HG02623 (cell line): ENCODE measurements around the gene LMO2.

Source experiments
- ATAC-seq: cut with Tn5 transposase; IDR thresholded peaks from one replicate; pipeline ENCODE4 v1.9.1; 2021; ENCODE audit warnings: moderate library complexity; ENCODE audit not compliant: unreplicated experiment

Gene LMO2

DNA sequence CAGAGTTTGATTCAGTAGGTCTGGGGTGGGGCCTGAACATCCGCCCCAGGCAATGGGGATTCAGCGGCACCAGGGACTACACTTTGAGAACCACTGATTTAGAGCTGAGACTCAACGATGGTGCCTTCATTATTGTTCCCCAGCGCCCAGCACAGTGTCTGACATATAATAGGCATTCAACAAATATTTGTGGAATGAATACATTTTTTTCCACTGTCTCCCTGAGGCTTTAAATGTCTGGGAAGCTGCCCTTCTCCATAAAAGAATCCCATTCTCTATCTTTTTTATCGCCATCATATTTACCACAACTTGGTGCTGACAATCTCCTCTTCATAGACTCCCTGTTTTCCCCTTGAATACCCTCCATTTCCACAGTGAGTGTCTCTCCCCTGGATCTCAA lies 23.6 kb upstream of the LMO2 start:
- no peak for ATAC-seq

- ATAC-seq: no peak
Measured at GRCh38 chr11:33913991-33914390, 22.1 kb upstream of the LMO2 start.

- ATAC-seq: peak; percentile 68
Measured at GRCh38 chr11:33912405-33913361, 20.8 kb upstream of the LMO2 start.

GRCh38 chr11:33910958-33911339 lies 19.1 kb upstream of the LMO2 start:
- no peak for ATAC-seq

DNA sequence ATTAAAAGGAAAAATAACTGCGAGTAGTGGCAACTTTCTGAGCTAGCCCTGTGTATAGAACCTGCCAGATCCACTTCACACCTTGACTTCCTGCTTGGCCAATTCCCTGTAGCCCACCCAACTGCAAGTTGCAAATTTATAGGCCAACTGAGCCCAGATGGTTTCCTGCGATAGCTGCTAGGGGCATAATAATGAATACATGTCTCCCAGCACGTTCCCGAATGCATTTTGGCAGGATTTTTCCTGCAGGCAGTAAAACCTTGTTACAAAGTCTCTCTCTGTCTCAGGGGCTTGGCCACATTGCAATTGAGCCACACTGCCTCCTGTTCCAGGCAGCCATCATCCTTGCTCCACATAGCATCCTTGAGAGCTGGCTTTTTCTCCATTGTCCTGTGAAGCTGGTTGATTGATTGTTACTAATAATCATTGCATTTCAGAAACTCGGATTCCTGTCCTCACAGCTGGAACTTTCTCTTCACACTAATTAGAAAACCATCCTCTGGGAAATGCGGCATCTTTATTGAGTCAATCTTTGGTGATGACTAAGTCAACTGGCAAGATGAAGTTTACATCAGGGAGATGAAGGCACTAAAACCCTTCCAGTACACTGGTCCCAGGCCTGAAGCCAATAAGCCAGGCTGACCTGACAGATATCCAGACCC lies 18.6 kb upstream of the LMO2 start:
- no peak for ATAC-seq

GRCh38 chr11:33909552-33909951 lies 17.7 kb upstream of the LMO2 start:
- no peak for ATAC-seq

GRCh38 chr11:33909150-33909549 lies 17.3 kb upstream of the LMO2 start:
- no peak for ATAC-seq

DNA sequence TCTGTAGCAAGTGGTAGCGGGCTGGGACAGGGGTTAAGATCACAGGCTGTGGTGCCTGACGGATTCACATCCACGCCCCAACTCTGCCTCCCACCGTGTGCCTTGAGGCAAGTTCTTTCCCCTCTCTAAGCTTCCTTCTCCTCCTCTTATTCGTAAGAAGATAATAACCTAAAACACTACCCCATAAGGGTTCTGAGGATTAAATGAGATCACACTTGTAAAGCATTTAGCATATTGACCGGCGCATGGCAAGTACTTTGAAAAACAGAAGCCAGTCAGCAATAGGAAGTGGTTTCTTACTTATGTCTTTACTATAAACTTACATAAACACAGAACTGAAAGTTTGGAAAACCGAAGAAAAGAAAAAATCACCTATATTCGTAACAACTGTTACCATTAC lies 15.5 kb upstream of the LMO2 start:
- ATAC-seq: no peak

DNA sequence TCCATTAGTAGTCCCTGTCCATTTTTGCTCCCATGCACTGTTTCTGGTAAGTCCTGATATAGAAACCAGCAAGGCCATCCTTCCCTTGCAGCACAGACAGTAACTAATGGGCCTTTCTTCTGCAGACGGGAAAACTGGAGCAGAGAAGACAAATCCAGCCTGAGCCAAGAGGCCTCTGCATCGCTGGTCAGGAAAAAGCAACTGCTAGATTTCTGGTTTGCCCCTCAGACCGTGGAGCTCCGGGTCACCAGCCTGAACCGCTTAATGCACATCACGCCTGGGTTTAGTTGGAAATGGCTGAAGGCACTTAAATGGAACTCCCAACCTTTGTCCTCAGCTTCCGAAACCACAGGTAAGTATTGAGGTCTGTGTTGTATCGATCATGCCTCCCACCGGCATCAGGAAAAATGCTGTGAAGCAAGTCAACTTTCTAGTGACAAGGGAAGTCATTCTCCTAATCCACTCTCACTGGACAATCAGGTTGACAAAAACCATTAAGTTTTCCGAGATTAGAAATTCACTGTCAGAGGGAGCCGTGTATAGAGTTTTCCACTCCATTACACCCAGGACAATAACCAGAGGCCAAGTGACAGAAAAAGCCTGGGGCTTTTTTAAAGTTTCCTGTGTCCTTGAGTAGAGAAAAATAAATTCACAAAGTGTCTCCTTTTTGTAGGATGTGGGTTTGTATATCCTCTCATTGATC lies 14.8 kb upstream of the LMO2 start:
- ATAC-seq: no peak

GRCh38 chr11:33904102-33904501 lies 12.2 kb upstream of the LMO2 start:
- no peak for ATAC-seq

GRCh38 chr11:33900159-33900840 lies 8.4 kb upstream of the LMO2 start:
- ATAC-seq: no peak

DNA sequence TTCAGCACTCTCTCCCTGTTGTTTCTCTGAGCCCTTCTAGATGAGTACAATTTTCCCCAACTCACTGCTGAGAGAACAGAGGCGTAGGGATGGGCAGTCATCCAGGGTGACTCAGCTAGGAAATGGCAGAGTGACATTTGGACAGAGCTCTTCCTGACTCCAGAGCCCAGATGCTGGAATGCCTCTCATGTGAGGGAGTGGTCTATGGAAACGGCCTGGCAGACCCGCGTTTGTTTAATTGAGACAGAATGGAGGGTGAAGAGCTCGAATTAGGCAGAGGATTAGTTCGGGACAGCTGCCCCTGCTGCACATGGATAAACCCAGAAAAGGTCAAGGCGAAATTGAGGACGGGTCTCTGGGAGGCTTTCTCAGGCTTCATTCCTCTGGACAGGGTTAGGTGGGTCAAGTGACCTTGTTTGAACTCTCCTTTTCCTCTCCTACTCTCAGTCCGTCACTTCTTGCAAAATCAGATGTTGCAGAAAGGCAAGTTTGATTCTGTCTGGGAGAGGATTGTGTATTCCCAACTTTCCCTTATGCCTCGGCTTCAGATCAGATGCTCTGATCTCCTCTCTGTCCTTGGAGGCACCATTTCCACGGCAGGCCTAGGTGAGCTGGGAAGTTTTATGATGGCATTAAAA lies 7.6 kb upstream of the LMO2 start:
- ATAC-seq: no peak

DNA sequence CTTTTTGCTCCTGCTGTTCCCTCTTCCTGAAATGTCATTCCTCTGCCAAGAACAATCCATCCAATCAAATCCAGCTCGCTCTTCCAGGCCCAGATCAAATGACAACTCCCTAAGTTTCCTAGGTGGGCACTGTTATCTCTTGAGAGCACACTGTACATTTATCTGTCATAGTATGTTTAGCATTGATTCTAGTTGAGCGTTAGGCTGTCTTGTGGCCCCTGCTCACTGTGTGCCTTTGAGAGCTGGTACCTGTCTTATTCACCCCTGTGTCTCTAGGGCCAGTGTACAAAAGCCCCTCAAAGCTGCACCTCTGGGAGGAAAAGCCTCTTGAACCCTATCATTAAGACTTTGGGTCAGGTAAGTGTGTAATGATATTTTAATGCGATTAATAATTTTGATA lies 7.1 kb upstream of the LMO2 start:
- ATAC-seq: no peak

DNA sequence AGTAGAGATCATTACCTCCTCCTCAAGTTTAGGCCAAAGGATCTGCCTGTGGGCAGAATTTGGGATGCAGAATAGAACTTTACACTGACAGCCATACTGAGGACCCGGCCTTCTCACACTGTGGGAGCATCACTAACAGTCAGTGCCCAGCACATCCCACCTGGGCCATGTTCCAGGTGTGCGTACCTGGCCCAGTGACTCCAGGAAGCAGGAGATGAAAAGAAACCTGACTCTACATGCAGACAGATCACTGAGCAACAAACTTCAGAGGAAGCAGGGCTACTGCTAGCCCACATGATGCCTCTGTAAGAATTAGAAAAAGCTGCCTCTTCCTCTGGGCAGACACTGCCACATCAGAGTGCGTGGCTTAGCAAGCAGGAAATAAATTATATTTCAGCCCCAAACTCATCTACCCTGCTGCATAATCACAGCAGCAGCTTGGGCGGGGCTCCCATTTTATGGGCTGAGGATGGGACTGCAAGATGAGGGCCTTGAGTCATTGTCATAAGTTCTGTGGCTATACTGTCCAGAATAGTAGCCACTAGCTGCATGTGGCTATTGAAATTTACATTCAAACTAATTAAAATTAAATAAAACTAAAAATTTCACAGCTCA lies 6.0 kb upstream of the LMO2 start:
- no peak for ATAC-seq

DNA sequence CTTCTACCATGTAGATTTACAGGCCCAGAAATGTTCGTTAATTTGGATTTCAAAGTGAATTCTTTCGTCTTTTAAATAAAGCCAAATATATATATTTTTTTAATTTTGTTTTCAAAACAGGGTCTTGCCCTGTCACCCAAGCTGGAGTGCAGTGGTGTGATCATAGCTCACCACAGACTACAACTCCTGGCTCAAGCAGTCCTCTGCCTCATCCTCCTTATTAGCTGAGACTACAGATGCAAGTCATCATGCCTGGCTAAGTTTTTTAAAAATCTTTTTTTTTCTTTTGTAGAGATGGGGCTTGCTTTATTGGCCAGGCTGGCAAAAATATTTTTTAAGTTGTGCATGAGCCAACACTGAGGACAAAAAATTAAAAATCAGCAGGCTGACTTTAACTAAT lies 5.0 kb upstream of the LMO2 start:
- no peak for ATAC-seq

DNA sequence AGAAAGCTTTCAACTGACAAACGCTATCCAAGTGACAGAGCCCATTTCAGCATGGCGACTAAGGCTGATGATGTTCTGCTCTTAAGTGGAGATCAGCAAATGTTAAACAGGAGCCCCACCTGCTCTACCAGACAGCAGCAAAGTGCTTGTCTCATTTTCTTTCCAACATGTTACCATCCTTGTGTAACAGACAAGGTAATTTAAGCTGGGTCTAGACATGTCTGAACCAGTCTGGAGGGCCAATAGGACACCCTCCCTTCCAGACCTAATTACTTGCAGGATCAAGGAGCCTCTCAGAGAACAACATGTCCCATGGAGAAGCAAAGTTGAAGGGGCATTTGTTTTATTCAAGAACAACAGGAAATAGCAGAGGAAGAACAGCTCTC lies 3.9 kb upstream of the LMO2 start:
- no peak for ATAC-seq

GRCh38 chr11:33894398-33894746 lies 2.5 kb upstream of the LMO2 start:
- ATAC-seq: no peak

DNA sequence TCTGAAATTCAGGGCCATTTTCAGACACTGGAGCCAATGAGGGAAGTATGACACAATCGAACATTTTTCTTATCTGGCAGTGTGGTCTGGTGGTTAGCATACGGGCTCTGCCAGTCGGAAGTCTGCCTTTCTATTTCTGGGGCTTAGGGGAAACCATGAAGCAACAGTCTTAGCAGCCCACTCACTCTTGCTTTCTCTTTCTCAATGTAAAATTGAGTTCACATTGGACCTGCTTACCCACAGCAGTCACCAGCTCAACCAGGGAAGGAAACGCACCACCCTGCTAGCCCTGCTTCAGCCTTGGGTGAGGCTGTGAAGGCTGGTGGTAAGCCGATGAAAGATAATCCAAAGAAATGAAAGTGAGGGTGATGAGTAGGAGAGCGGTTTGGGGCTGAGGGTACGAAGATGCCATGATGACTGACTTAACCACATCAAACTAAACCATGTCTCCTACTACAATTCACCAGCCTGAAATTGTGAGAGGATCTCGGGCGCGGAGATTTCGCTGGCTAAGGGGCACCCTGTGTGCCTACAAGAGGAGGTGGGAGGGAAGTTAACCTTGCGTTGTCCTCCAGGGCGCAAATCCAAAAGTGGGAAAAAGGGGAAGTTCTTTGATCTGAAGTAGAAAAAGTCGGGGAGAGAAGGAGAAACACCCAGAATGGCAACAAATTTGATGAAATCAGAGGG lies 2.0 kb upstream of the LMO2 start:
- peak; percentile 80 for ATAC-seq

GRCh38 chr11:33892906-33893594 lies 1.2 kb upstream of the LMO2 start:
- no peak for ATAC-seq
